Stimulated activated naive CD8-positive, alpha-beta T cell treated with anti-CD3 and anti-CD28 coated beads, Interleukin-15, Interleukin-2, amounts not matched to agents 100 ng/mL and 50 ng/mL, for 24 hours (primary cell): ENCODE data around the gene FBXL15.

ENCODE experiments used
- H3K27ac Mint-ChIP-seq: one replicate; pipeline ENCODE4 v1.8.0; 2021; ENCODE audit warnings: mild to moderate bottlenecking, mixed read lengths
- H3K27me3 Mint-ChIP-seq: one replicate; pipeline ENCODE4 v1.8.0; 2021; ENCODE audit warnings: mixed read lengths
- H3K36me3 Mint-ChIP-seq: one replicate; pipeline ENCODE4 v1.8.0; 2021; ENCODE audit warnings: low read depth, mixed read lengths
- H3K4me1 Mint-ChIP-seq: one replicate; pipeline ENCODE4 v1.8.0; 2021; ENCODE audit warnings: low read depth, mixed read lengths
- H3K4me3 Mint-ChIP-seq: one replicate; pipeline ENCODE4 v1.8.0; 2021; ENCODE audit warnings: mild to moderate bottlenecking, mixed read lengths
- H3K9me3 Mint-ChIP-seq: one replicate; pipeline ENCODE4 v1.8.0; 2021; ENCODE audit warnings: mixed read lengths

Gene FBXL15

DNA sequence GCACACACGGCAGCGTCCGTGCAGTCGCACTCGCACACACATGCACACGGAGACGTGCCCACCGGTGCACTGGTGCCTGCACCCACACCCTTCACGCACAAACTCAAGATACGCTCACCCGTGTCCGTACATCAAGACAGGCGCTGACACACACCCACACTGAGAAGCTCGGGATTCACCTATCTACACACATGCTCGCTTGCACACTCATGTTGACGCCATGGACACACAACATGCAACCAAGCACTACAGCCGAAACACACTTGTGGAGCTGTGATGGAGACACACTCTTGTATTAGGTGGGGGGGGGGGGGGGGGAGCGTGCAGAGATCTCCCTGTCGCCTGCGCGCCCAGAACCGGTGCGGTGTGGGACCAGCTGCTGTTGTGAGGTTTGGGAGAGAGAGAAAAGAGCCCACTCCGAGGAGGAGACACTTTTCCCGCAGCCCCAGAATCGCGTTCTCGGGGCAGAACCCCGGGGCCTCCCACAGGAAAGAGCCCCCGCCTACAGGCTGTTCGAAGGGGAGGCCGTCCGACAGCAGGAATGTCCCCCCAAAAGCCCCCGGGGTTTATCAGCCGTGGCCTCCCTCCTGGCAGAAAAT, 25.7 kb upstream of the FBXL15 start:
- Mint-ChIP-seq H3K27me3 (no peaks in the 10 kb centered on the region), H3K36me3 (peaks cover 36% of the 10 kb centered on the region), H3K9me3 (no peaks in the 10 kb centered on the region), H3K4me1 (peaks cover 50% of the 10 kb centered on the region), H3K4me3 (peak overlapping the region; percentile 95), H3K27ac (peak overlapping the region; percentile 97)

GRCh38 chr10:102395400-102396316, 25.0 kb upstream of the FBXL15 start, which contains the start of gene NFKB2:
Gene NFKB2, plus strand, starts transcription at chr10:102395705. Its CDS starts 255 bp downstream, at chr10:102395960.
- H3K9me3 Mint-ChIP-seq: no peaks in the 10 kb centered on the region
- no peaks in the 10 kb centered on the region for H3K27me3 Mint-ChIP-seq
- peaks cover 43% of the 10 kb centered on the region for H3K36me3 Mint-ChIP-seq
- H3K4me3 Mint-ChIP-seq: peak within 1 kb of the TSS; percentile 95
- peak within 1 kb of the TSS; percentile 97 for H3K27ac Mint-ChIP-seq
- peaks cover 56% of the 10 kb centered on the region for H3K4me1 Mint-ChIP-seq

- peak overlapping the region; percentile 97 for H3K27ac Mint-ChIP-seq
- no peaks in the 10 kb centered on the region for H3K9me3 Mint-ChIP-seq
- H3K36me3 Mint-ChIP-seq: peaks cover 46% of the 10 kb centered on the region
- H3K27me3 Mint-ChIP-seq: no peaks in the 10 kb centered on the region
- H3K4me1 Mint-ChIP-seq: peaks cover 53% of the 10 kb centered on the region
- peak overlapping the region; percentile 95 for H3K4me3 Mint-ChIP-seq
These were observed 24.4 kb upstream of the FBXL15 start for GRCh38 chr10:102396317-102396650.

- H3K27me3 Mint-ChIP-seq: no peaks in the 10 kb centered on the region
- no peaks in the 10 kb centered on the region for H3K9me3 Mint-ChIP-seq
- H3K4me1 Mint-ChIP-seq: peaks cover 53% of the 10 kb centered on the region
- H3K27ac Mint-ChIP-seq: peak overlapping the region; percentile 97
- H3K4me3 Mint-ChIP-seq: peak overlapping the region; percentile 95
- H3K36me3 Mint-ChIP-seq: peaks cover 50% of the 10 kb centered on the region
These were observed 23.9 kb upstream of the FBXL15 start for GRCh38 chr10:102396730-102397151.

DNA sequence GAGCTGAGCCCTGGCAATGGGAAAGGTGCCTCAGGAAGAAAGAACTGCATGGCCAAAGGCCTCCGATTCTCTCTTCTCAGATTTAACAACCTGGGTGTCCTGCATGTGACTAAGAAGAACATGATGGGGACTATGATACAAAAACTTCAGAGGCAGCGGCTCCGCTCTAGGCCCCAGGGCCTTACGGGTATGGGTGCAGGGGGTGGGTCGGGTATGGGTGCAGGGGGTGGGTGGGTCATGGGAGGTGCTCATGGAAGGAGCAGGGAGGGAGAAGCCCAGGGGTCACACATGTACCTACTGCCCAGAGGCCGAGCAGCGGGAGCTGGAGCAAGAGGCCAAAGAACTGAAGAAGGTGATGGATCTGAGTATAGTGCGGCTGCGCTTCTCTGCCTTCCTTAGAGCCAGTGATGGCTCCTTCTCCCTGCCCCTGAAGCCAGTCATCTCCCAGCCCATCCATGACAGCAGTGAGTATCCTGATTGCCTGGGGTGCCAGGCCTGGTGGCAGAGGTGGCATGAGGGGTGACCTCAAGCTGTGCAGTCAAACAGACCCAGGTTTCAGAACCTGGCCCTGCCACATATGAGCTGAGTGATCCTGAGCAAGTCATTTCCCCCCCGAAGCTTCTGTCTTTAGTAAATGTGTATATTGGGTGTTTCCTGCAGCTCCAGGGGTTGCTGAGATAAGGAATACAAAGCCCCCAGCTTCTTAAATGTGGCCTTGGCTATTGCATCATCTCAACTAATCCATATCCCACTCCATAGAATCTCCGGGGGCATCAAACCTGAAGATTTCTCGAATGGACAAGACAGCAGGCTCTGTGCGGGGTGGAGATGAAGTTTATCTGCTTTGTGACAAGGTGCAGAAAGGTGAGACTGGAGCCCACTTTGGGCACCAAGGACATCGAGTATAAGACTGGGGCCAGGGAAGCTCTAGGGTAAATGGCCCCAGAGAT, 23.1 kb upstream of the FBXL15 start:
- Mint-ChIP-seq H3K27me3 (no peaks in the 10 kb centered on the region), H3K9me3 (no peaks in the 10 kb centered on the region), H3K4me3 (peak overlapping the region; percentile 95), H3K4me1 (peaks cover 49% of the 10 kb centered on the region), H3K36me3 (peaks cover 55% of the 10 kb centered on the region), H3K27ac (peak overlapping the region; percentile 97)

- peaks cover 56% of the 10 kb centered on the region for H3K36me3 Mint-ChIP-seq
These were observed 22.2 kb upstream of the FBXL15 start for GRCh38 chr10:102398172-102399020.

GRCh38 chr10:102399217-102400021, 21.2 kb upstream of the FBXL15 start:
- Mint-ChIP-seq H3K4me3 (peak overlapping the region; percentile 95), H3K27me3 (no peaks in the 10 kb centered on the region), H3K36me3 (peaks cover 56% of the 10 kb centered on the region)

More at GRCh38 chr10:102398172-102399020, 22.2 kb upstream of the FBXL15 start:
- peak overlapping the region; percentile 95 for H3K4me3 Mint-ChIP-seq
- peaks cover 43% of the 10 kb centered on the region for H3K4me1 Mint-ChIP-seq
- peak overlapping the region; percentile 80 for H3K27ac Mint-ChIP-seq
- H3K9me3 Mint-ChIP-seq: no peaks in the 10 kb centered on the region
- no peaks in the 10 kb centered on the region for H3K27me3 Mint-ChIP-seq

GRCh38 chr10:102400076-102400475, 20.6 kb upstream of the FBXL15 start:
- Mint-ChIP-seq H3K36me3 (peaks cover 56% of the 10 kb centered on the region), H3K9me3 (no peaks in the 10 kb centered on the region), H3K4me3 (peak overlapping the region; percentile 95), H3K27me3 (no peaks in the 10 kb centered on the region), H3K4me1 (peaks cover 40% of the 10 kb centered on the region), H3K27ac (peak overlapping the region; percentile 80)

More at GRCh38 chr10:102399217-102400021, 21.2 kb upstream of the FBXL15 start:
- Mint-ChIP-seq H3K4me1 (peaks cover 40% of the 10 kb centered on the region), H3K27ac (peak overlapping the region; percentile 80), H3K9me3 (no peaks in the 10 kb centered on the region)

DNA sequence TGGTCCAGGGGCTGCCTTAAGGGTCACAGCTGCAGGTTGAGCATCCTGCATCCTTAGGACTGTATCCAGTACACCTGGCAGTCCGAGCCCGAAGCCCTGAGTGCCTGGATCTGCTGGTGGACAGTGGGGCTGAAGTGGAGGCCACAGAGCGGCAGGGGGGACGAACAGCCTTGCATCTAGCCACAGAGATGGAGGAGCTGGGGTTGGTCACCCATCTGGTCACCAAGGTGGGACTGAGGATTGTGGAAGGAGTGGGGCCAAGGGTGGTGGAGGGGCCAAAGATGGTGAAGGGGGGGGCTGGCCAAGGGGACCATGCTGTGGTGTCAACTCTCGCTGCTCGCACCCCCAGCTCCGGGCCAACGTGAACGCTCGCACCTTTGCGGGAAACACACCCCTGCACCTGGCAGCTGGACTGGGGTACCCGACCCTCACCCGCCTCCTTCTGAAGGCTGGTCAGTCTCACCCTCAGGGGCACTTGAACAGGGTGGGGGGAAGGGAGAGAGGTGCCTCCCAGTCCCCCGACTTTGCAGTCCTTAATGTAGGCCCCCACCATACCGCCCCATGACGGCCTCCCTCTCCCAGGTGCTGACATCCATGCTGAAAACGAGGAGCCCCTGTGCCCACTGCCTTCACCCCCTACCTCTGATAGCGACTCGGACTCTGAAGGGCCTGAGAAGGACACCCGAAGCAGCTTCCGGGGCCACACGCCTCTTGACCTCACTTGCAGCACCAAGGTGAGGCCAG, 19.9 kb upstream of the FBXL15 start:
- Mint-ChIP-seq H3K4me3 (peak overlapping the region; percentile 95), H3K4me1 (peaks cover 40% of the 10 kb centered on the region), H3K9me3 (no peaks in the 10 kb centered on the region), H3K27ac (peak overlapping the region; percentile 40), H3K36me3 (peaks cover 55% of the 10 kb centered on the region), H3K27me3 (no peaks in the 10 kb centered on the region)

GRCh38 chr10:102401342-102401654, 19.3 kb upstream of the FBXL15 start:
- Mint-ChIP-seq H3K27me3 (no peaks in the 10 kb centered on the region), H3K36me3 (peaks cover 50% of the 10 kb centered on the region), H3K9me3 (no peaks in the 10 kb centered on the region), H3K4me1 (peaks cover 36% of the 10 kb centered on the region), H3K4me3 (no peak overlapping the region), H3K27ac (no peak overlapping the region)

- H3K4me1 Mint-ChIP-seq: peaks cover 31% of the 10 kb centered on the region
- no peak overlapping the region for H3K4me3 Mint-ChIP-seq
- no peaks in the 10 kb centered on the region for H3K9me3 Mint-ChIP-seq
- peaks cover 44% of the 10 kb centered on the region for H3K36me3 Mint-ChIP-seq
- H3K27ac Mint-ChIP-seq: peak overlapping the region; percentile 11
- H3K27me3 Mint-ChIP-seq: no peaks in the 10 kb centered on the region
These were observed 18.7 kb upstream of the FBXL15 start for GRCh38 chr10:102401735-102402511.

DNA sequence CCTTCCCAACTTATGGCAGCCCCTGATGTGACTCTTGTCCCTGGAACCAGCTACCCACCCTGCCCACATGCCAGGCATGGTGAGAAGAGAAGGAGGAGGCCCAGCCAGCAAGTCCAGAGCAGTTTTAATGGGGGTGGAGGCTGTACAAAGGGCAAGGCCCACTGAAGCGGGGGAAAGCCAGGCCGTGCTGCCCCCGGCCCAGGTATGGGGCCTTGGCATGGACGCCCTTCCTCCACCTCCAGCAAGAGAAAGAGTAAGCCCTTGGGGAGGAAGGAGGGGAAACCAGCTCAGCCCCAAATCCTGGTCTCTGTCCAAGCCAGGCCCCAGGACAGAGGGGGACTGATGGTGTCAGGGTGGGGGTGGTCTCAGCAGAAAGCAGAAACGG, 18.1 kb upstream of the FBXL15 start:
- H3K9me3 Mint-ChIP-seq: no peaks in the 10 kb centered on the region
- H3K4me3 Mint-ChIP-seq: no peak overlapping the region
- no peaks in the 10 kb centered on the region for H3K27me3 Mint-ChIP-seq
- H3K4me1 Mint-ChIP-seq: peaks cover 27% of the 10 kb centered on the region
- peaks cover 40% of the 10 kb centered on the region for H3K36me3 Mint-ChIP-seq
- no peak overlapping the region for H3K27ac Mint-ChIP-seq
